K562 (cell line): ENCODE results near the gene CHPF. TPM values are rescaled to one million over a fixed set of nuclear protein-coding genes. Genes with fewer than 3 reads are reported as not detected.
A peak's percentile ranks its signal among the peaks of the same experiment; 100 is the strongest.

Source experiments
- ASH1L ChIP-seq: fragments of 450-650 bp; IDR thresholded peaks from 2 replicates; pipeline ENCODE4 v1.6.1; 2018; ENCODE audit warnings: borderline replicate concordance, mild to moderate bottlenecking, low read depth; ENCODE audit not compliant: partially characterized antibody
- BCLAF1 ChIP-seq, 2 experiments: fragments of 450-650 bp in 1 of 2; IDR thresholded peaks; 2 replicates each; pipeline ENCODE4 v1.6.1; 2011 to 2017; ENCODE audit warnings: low read depth in 2 of 2, antibody characterized with exemption in 1 of 2, borderline replicate concordance in 1 of 2, low read length in 1 of 2, mild to moderate bottlenecking in 1 of 2, mixed read lengths in 1 of 2; ENCODE audit not compliant: control insufficient read depth in 1 of 2
- CBFB ChIP-seq: sonication (generic); formaldehyde crosslinking; IDR thresholded peaks from 2 replicates; pipeline ENCODE4 v1.4.0; 2020; ENCODE audit warnings: mild to moderate bottlenecking, missing genetic modification reagents
- DIDO1 ChIP-seq: fragments of 450-650 bp; IDR thresholded peaks from 2 replicates; pipeline ENCODE4 v1.6.1; 2016; ENCODE audit warnings: low read depth, missing biosample characterization, missing genetic modification characterization
- EHMT2 ChIP-seq: fragments of 450-650 bp; IDR thresholded peaks from 2 replicates; pipeline ENCODE4 v1.6.1; 2018; ENCODE audit warnings: antibody characterized with exemption
- ELK1 ChIP-seq: sonication (generic); formaldehyde crosslinking; IDR thresholded peaks from 2 replicates; pipeline ENCODE4 v1.8.1; 2022; ENCODE audit warnings: missing genetic modification reagents
- HMG20B ChIP-seq: fragments of 250-450 bp; sonication (Bioruptor Pico); IDR thresholded peaks from 2 replicates; pipeline ENCODE4 v1.5.0; 2021; ENCODE audit warnings: mild to moderate bottlenecking
- PRPF4 ChIP-seq: fragments of 200-400 bp; formaldehyde crosslinking; IDR thresholded peaks from one replicate; pipeline ENCODE4 v1.6.1; 2017; ENCODE audit warnings: low read length, low read depth, mild to moderate bottlenecking; ENCODE audit not compliant: insufficient read depth, poor library complexity, severe bottlenecking
- SIN3A ChIP-seq, 2 experiments: fragments of 150-350 bp in 1 of 2; IDR thresholded peaks; 2 replicates each; pipeline ENCODE4 v1.6.1; 2011 to 2016; ENCODE audit warnings: borderline replicate concordance in 2 of 2, low read depth in 2 of 2, low read length in 2 of 2, mild to moderate bottlenecking in 2 of 2, moderate library complexity in 2 of 2; ENCODE audit not compliant: control insufficient read depth in 1 of 2
- SIRT6 ChIP-seq: IDR thresholded peaks from one replicate; pipeline ENCODE4 v1.6.1; 2012; ENCODE audit warnings: low read depth, mild to moderate bottlenecking, control low read depth, inconsistent platforms, low read length, moderate library complexity
- TAF15 ChIP-seq: fragments of 200-400 bp; formaldehyde crosslinking; IDR thresholded peaks from 2 replicates; pipeline ENCODE4 v1.6.1; 2017; ENCODE audit warnings: mild to moderate bottlenecking, low read depth, low read length, moderate library complexity
- TAF9B ChIP-seq: fragments of 450-650 bp; IDR thresholded peaks from 2 replicates; pipeline ENCODE4 v1.6.1; 2018; ENCODE audit warnings: mild to moderate bottlenecking; ENCODE audit not compliant: partially characterized antibody
- TBL1XR1 ChIP-seq, 2 experiments: IDR thresholded peaks; 2 replicates each; pipeline ENCODE4 v1.6.1; 2012; ENCODE audit warnings: improper control_type of control experiment in 2 of 2, low read length in 2 of 2, mild to moderate bottlenecking in 1 of 2
- THAP12 ChIP-seq: fragments of 250-450 bp; sonication (Bioruptor Pico); IDR thresholded peaks from 2 replicates; pipeline ENCODE4 v1.9.0; 2021; ENCODE audit warnings: mild to moderate bottlenecking, inconsistent platforms
- THRAP3 ChIP-seq: fragments of 450-650 bp; IDR thresholded peaks from 2 replicates; pipeline ENCODE4 v1.6.1; 2016; ENCODE audit warnings: mild to moderate bottlenecking, inconsistent platforms, borderline replicate concordance
- ZBTB12 ChIP-seq: fragments of 250-450 bp; sonication (Bioruptor Pico); IDR thresholded peaks from 2 replicates; pipeline ENCODE4 v1.4.0; 2020
- ZNF212 ChIP-seq: fragments of 450-650 bp; formaldehyde crosslinking; IDR thresholded peaks from 2 replicates; pipeline ENCODE4 v1.4.0; 2020; ENCODE audit warnings: mild to moderate bottlenecking
- ZNF449 ChIP-seq: fragments of 250-450 bp; sonication (Bioruptor Pico); IDR thresholded peaks from 2 replicates; pipeline ENCODE4 v1.8.0; 2022; ENCODE audit warnings: moderate library complexity, mild to moderate bottlenecking, inconsistent platforms
- polyA plus RNA-seq, 8 experiments: library from polyadenylated mRNA; depleted of rRNA in 4 of 8; stranded (reverse) in 5 of 8; unstranded in 3 of 8; fragments of >200 nt; fragmentation: Nextera tagmentation in 2 of 8; fragmentation: Illumina TruSeq in 1 of 8; extraction: Ambion mirVana in 2 of 8; extraction: Trizol in 1 of 8; gene quantifications; 2 replicates each; pipeline versions ENCODE4 v1.2.1 to v1.2.3, GENCODE V29; 2011 to 2014; ENCODE audit warnings: inconsistent platforms in 1 of 8, missing spikeins in 1 of 8
- total RNA-seq, 7 experiments: library from RNA; depleted of rRNA in 6 of 7; stranded (reverse); fragments of >200 nt in 6 of 7; fragmentation: Illumina TruSeq in 2 of 7; extraction: Trizol in 2 of 7; gene quantifications; 2 replicates each; pipeline versions ENCODE4 v1.2.1 to v1.2.3, GENCODE V29; 2011 to 2021; ENCODE audit warnings: low replicate concordance in 1 of 7

The CHPF gene
- total and polyA plus RNA-seq, 9 of the 15 experiments (the other 6 are each of a cell fraction or from before 2014, with no cell fraction given): 0.15 to 57.2 (median 7.9) TPM

- TF ChIP-seq THAP12 (CRISPR knock-in tag) (no peak), TAF15 (no peak), TAF9B (peak; percentile 60), ASH1L (no peak), DIDO1 (tag) (no peak), SIN3A (IDR thresholded peaks at IDR 0.05; ENCODE audit: borderline replicate concordance in 2 of 2, control insufficient read depth in 1 of 2, low read depth in 2 of 2, low read length in 2 of 2) (peak; percentile 49 to 81; a peak in 2 of 4 replicates), THRAP3 (no peak), PRPF4 (no peak), EHMT2 (no peak), CBFB (CRISPR knock-in tag) (no peak), ZNF449 (CRISPR knock-in tag) (peak; percentile 42; the same call in 1 of the 2 replicates), ZBTB12 (CRISPR knock-in tag) (peak; percentile 37; the same call in 1 of the 2 replicates), ZNF212 (peak; percentile 97), TBL1XR1 (IDR thresholded peaks at IDR 0.05; ENCODE audit: low read length in 2 of 2) (peak; percentile 67 to 86; a peak in 3 of 4 replicates), ELK1 (no peak), BCLAF1 (IDR thresholded peaks at IDR 0.05; ENCODE audit: borderline replicate concordance in 1 of 2, control insufficient read depth in 1 of 2, low read depth in 2 of 2, low read length in 1 of 2) (0 out of 4 replicates have a peak, but pooled peaks of 1 of the 2 experiments have one; percentile 35), HMG20B (CRISPR knock-in tag) (no peak), SIRT6 (no peak)
Observed at GRCh38 chr2:219514196-219514761, 29.3 kb downstream of the CHPF start, which contains the start of gene ASIC4 (continued).
